Measurements from ENCODE around the gene TTL.

TTL gene

GRCh38 chr2:112451317-112451716 lies 30.6 kb upstream of the TTL start:
- in situ Hi-C loops (cut with MboI; ENCODE audit: low sequenced_read_pairs), result no loop called here
- H3K4me1 ChIP-seq, result no peaks in the 10 kb centered on the region
- H3K4me3 ChIP-seq, result no peak overlapping the region
- peaks cover 2% of the 10 kb centered on the region; the same call in 1 of the 2 replicates for H3K9me3 ChIP-seq
- no peaks in the 10 kb centered on the region for H3K36me3 ChIP-seq (replicated peaks)
- no peaks in the 10 kb centered on the region for H3K27me3 ChIP-seq (ENCODE audit: low read depth)
- DNase-seq (ENCODE audit: low spot score in 2 of 2), result no peak

GRCh38 chr2:112454586-112454985 lies 27.4 kb upstream of the TTL start:
- in situ Hi-C loops (cut with MboI; ENCODE audit: low sequenced_read_pairs), result no loop called here
- H3K9me3 ChIP-seq, result peaks cover 2% of the 10 kb centered on the region; the same call in 1 of the 2 replicates
- H3K36me3 ChIP-seq (replicated peaks), result no peaks in the 10 kb centered on the region
- no peaks in the 10 kb centered on the region for H3K27me3 ChIP-seq (ENCODE audit: low read depth)
- H3K4me1 ChIP-seq, result no peaks in the 10 kb centered on the region
- no peak for DNase-seq (ENCODE audit: low spot score in 2 of 2)
- no peak overlapping the region for H3K4me3 ChIP-seq

GRCh38 chr2:112459372-112459771 lies 22.6 kb upstream of the TTL start:
- H3K4me1 ChIP-seq, result no peaks in the 10 kb centered on the region
- in situ Hi-C loops (cut with MboI; ENCODE audit: low sequenced_read_pairs), result no loop called here
- H3K36me3 ChIP-seq (replicated peaks), result no peaks in the 10 kb centered on the region
- H3K27me3 ChIP-seq (ENCODE audit: low read depth), result 0 out of 2 replicates have a peak, but pooled peaks cover 4% of the 10 kb centered on the region
- H3K9me3 ChIP-seq, result peaks cover 2% of the 10 kb centered on the region; the same call in 1 of the 2 replicates
- DNase-seq (ENCODE audit: low spot score in 2 of 2), result no peak
- no peak overlapping the region for H3K4me3 ChIP-seq

GRCh38 chr2:112462178-112462577 lies 19.8 kb upstream of the TTL start:
- in situ Hi-C loops (cut with MboI; ENCODE audit: low sequenced_read_pairs), result no loop called here
- H3K27me3 ChIP-seq (ENCODE audit: low read depth), result 0 out of 2 replicates have a peak, but pooled peaks cover 4% of the 10 kb centered on the region
- no peaks in the 10 kb centered on the region for H3K4me1 ChIP-seq
- H3K4me3 ChIP-seq, result no peak overlapping the region
- H3K9me3 ChIP-seq, result peaks cover 2% of the 10 kb centered on the region; the same call in 1 of the 2 replicates
- no peak for DNase-seq (ENCODE audit: low spot score in 2 of 2)
- no peaks in the 10 kb centered on the region for H3K36me3 ChIP-seq (replicated peaks)

- DNase-seq (ENCODE audit: low spot score in 2 of 2), result no peak
- no peak overlapping the region for H3K4me3 ChIP-seq
- H3K27me3 ChIP-seq (ENCODE audit: low read depth), result 0 out of 2 replicates have a peak, but pooled peaks cover 8% of the 10 kb centered on the region
- H3K36me3 ChIP-seq (replicated peaks), result no peaks in the 10 kb centered on the region
- H3K9me3 ChIP-seq, result peaks cover 2% of the 10 kb centered on the region; the same call in 1 of the 2 replicates
- in situ Hi-C loops (cut with MboI; ENCODE audit: low sequenced_read_pairs), result no loop called here
- H3K4me1 ChIP-seq, result no peaks in the 10 kb centered on the region
These were observed 18.7 kb upstream of the TTL start for GRCh38 chr2:112463256-112463655.

GRCh38 chr2:112465382-112465781 lies 16.6 kb upstream of the TTL start:
- in situ Hi-C loops (cut with MboI; ENCODE audit: low sequenced_read_pairs), result no loop called here

GRCh38 chr2:112472547-112473263 lies 9.3 kb upstream of the TTL start:
- Histone ChIP-seq H3K36me3 (replicated peaks) (no peaks in the 10 kb centered on the region), H3K4me3 (no peak overlapping the region), H3K27me3 (ENCODE audit: low read depth) (no peaks in the 10 kb centered on the region), H3K9me3 (no peaks in the 10 kb centered on the region), H3K4me1 (no peaks in the 10 kb centered on the region)
- no peak for DNase-seq (ENCODE audit: low spot score in 2 of 2)
- in situ Hi-C loops (cut with MboI; ENCODE audit: low sequenced_read_pairs), result no loop called here

More at GRCh38 chr2:112465382-112465781, 16.6 kb upstream of the TTL start:
- no peaks in the 10 kb centered on the region for H3K4me1 ChIP-seq
- H3K27me3 ChIP-seq (ENCODE audit: low read depth), result 0 out of 2 replicates have a peak, but pooled peaks cover 8% of the 10 kb centered on the region
- H3K36me3 ChIP-seq (replicated peaks), result no peaks in the 10 kb centered on the region
- H3K9me3 ChIP-seq, result peaks cover 2% of the 10 kb centered on the region; the same call in 1 of the 2 replicates
- no peak for DNase-seq (ENCODE audit: low spot score in 2 of 2)
- H3K4me3 ChIP-seq, result no peak overlapping the region

- Histone ChIP-seq H3K4me3 (no peak overlapping the region), H3K4me1 (peaks cover 4% of the 10 kb centered on the region), H3K36me3 (replicated peaks) (no peaks in the 10 kb centered on the region), H3K27me3 (ENCODE audit: low read depth) (no peaks in the 10 kb centered on the region), H3K9me3 (no peaks in the 10 kb centered on the region)
- in situ Hi-C loops (cut with MboI; ENCODE audit: low sequenced_read_pairs), result no loop called here
- DNase-seq (ENCODE audit: low spot score in 2 of 2), result no peak
These were observed 7.0 kb upstream of the TTL start for GRCh38 chr2:112474844-112475486.

- in situ Hi-C loops (cut with MboI; ENCODE audit: low sequenced_read_pairs), result no loop called here
These were observed 5.5 kb upstream of the TTL start for GRCh38 chr2:112476434-112476833.

GRCh38 chr2:112480530-112481049 lies 1.4 kb upstream of the TTL start:
- in situ Hi-C loops (cut with MboI; ENCODE audit: low sequenced_read_pairs), result no loop called here
- Histone ChIP-seq H3K9me3 (no peaks in the 10 kb centered on the region), H3K36me3 (replicated peaks) (peaks cover 13% of the 10 kb centered on the region), H3K4me3 (peak overlapping the region; percentile 55), H3K4me1 (peaks cover 17% of the 10 kb centered on the region), H3K27me3 (ENCODE audit: low read depth) (no peaks in the 10 kb centered on the region)
- no peak for DNase-seq (ENCODE audit: low spot score in 2 of 2)

More at GRCh38 chr2:112476434-112476833, 5.5 kb upstream of the TTL start:
- Histone ChIP-seq H3K27me3 (ENCODE audit: low read depth) (no peaks in the 10 kb centered on the region), H3K9me3 (no peaks in the 10 kb centered on the region), H3K4me3 (no peak overlapping the region), H3K36me3 (replicated peaks) (no peaks in the 10 kb centered on the region), H3K4me1 (peaks cover 7% of the 10 kb centered on the region)
- no peak for DNase-seq (ENCODE audit: low spot score in 2 of 2)

GRCh38 chr2:112481050-112481527 lies 867 bp upstream of the TTL start:
- Histone ChIP-seq H3K9me3 (no peaks in the 10 kb centered on the region), H3K4me3 (peak overlapping the region; percentile 55), H3K27me3 (ENCODE audit: low read depth) (no peaks in the 10 kb centered on the region), H3K36me3 (replicated peaks) (peaks cover 18% of the 10 kb centered on the region), H3K4me1 (peaks cover 17% of the 10 kb centered on the region)
- DNase-seq (ENCODE audit: low spot score in 2 of 2), result peak; percentile 72 to 89
- in situ Hi-C loops (cut with MboI; ENCODE audit: low sequenced_read_pairs), result no loop called here

GRCh38 chr2:112482309-112483041 lies 519 bp downstream of the TTL start:
- DNase-seq (ENCODE audit: low spot score in 2 of 2), result peak in 1 of 2 experiments; percentile 62
- Histone ChIP-seq H3K27me3 (ENCODE audit: low read depth) (no peaks in the 10 kb centered on the region), H3K4me1 (peaks cover 17% of the 10 kb centered on the region), H3K9me3 (no peaks in the 10 kb centered on the region), H3K36me3 (replicated peaks) (peaks cover 32% of the 10 kb centered on the region), H3K4me3 (peak overlapping the region; percentile 67)
- in situ Hi-C loops (cut with MboI; ENCODE audit: low sequenced_read_pairs), result no loop called here

GRCh38 chr2:112483042-112483473 lies 1.1 kb downstream of the TTL start:
- peak; percentile 50 to 57 for DNase-seq (ENCODE audit: low spot score in 2 of 2)
- in situ Hi-C loops (cut with MboI; ENCODE audit: low sequenced_read_pairs), result no loop called here
- no peaks in the 10 kb centered on the region for H3K9me3 ChIP-seq
- H3K4me1 ChIP-seq, result peaks cover 17% of the 10 kb centered on the region
- H3K4me3 ChIP-seq, result peak overlapping the region; percentile 67
- peaks cover 32% of the 10 kb centered on the region for H3K36me3 ChIP-seq (replicated peaks)
- H3K27me3 ChIP-seq (ENCODE audit: low read depth), result no peaks in the 10 kb centered on the region

Data from HAP-1 (cell line).